ENCODE results near the gene EFS. TPM values are rescaled to one million over a fixed set of nuclear protein-coding genes. Genes with fewer than 3 reads are reported as not detected.

EFS gene
- total and polyA plus RNA-seq, 2 of the 8 experiments (the other 6 are each of a cell fraction or from before 2014, with no cell fraction given): 27.8 to 28.6 TPM

DNA sequence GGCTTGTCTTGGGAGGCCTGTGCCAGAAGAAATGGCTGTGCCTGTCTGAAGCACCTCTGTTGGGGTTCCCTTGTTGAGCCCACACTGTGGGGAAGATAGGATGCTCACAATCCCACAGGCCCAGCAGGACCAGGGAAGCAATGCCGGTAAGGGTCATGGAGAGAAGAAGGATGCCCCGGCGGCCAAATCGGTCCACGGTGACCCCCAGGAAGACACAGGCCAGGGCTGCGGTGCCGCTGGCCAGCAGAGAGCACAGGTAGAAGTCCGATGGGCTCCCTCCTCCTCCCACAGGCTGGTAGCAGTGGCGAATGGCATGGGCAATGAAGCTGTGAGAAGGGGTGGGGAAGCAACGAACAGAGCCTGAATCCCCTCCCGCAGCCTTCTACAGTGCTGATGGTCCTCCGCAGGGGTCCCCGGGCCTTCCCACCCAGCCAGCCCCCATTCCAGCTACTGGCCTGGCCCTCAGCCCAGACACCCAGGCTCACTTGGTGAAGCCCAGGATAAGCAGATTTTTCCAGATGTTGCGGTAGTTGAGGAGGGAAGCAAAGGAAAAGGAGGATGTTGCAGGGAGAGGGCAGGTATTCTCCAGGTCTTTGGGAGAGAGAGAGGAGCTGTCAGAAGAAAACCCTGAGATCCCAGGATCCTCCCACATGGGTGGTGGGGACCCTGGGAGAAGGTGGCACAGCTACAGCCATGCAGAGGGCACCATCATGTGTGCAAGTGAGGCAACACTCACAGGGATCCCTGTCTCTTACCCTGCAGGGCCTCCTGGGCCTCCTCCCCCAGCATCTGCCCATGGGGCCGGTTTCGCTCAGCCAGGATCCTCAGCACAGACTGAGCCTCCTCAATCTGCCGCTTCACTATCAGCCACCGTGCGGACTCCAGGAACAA lies 17.3 kb downstream of the EFS start (continued):
- TF ChIP-seq RNF2 (IDR thresholded peaks at IDR 0.05; ENCODE audit: borderline replicate concordance, low read depth, low read length, missing control alignments, poor library complexity, severe bottlenecking) (no peak), RXRA (IDR thresholded peaks at IDR 0.05; ENCODE audit: insufficient read depth, low read depth, low read length) (no peak), BACH1 (IDR thresholded peaks at IDR 0.05; ENCODE audit: low read length) (no peak), CREB1 (IDR thresholded peaks at IDR 0.05) (no peak), TEAD4 (IDR thresholded peaks at IDR 0.05; ENCODE audit: low read depth, low read length) (no peak)
